Kasumi-1 (cell line): Measurements from ENCODE around the gene HYI.
"Not testable (repeated sequence)": the region's sequence is repeated elsewhere in the genome, so short reads cannot be mapped to it uniquely, and the experiment has no call there.

Source experiments
- DNase-seq, 2 experiments: peaks; one replicate each; lab custom pipeline; 2025; lab: John Stamatoyannopoulos, UW

The HYI gene

GRCh38 chr1:43427524-43427923, 26.2 kb downstream of the HYI start:
- DNase-seq = no peak

- no peak for DNase-seq
Measured at GRCh38 chr1:43426221-43426620, 27.5 kb downstream of the HYI start.

DNA sequence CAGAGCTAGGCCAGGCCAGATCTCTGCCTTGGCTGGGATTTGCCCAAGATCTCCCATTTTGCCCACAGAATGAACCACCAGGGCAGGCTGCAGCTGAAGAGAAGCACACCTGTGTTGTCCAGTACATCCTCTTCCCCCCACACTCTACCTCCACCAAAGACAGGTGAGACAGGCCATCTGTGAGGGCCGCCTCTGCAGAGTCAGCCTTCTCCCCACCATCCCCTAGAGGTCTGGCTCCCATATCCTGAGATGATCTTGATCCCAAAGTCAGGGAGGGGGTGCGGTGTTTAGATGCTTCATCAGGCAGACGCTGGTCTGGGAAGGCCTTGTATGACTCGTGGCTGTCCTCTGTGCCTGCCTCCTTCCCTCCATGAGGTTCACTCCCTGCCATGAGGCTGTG, 28.7 kb downstream of the HYI start:
- no peak for DNase-seq

GRCh38 chr1:43423672-43424550, 29.8 kb downstream of the HYI start:
- no peak for DNase-seq

DNA sequence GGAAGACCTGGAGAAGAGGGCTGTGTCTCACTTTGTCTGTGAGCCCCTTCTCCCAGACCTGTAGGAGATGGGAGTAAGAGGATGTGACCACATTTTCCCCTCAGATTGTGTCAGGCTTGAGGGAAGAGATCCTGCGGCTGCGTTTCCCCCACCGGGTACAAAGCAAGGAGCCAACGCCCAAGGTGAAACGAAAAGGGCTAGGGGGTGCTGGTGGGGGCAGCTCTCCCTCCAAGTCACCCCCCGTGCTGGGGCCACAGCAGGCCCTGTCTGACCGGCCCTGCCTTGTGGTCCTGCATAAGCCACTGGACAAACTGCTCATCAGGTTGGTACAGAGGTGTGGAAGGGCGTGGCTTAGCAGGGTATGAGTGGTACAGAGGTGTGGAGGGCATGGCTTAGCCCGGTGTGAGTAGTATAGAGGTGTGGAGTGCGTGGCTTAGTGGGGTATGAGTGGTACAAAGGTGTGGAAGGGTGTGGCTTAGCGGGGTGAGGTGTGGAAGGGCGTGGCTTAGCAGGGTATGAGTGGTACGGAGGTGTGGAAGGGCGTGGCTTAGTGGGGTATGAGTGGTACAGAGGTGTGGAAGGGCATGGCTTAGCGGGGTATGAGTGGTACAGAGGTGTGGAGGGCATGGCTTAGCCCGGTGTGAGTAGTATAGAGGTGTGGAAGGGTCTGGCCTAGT, 30.6 kb downstream of the HYI start:
- no peak for DNase-seq

GRCh38 chr1:43421976-43422750, 31.6 kb downstream of the HYI start:
- DNase-seq = no peak

DNA sequence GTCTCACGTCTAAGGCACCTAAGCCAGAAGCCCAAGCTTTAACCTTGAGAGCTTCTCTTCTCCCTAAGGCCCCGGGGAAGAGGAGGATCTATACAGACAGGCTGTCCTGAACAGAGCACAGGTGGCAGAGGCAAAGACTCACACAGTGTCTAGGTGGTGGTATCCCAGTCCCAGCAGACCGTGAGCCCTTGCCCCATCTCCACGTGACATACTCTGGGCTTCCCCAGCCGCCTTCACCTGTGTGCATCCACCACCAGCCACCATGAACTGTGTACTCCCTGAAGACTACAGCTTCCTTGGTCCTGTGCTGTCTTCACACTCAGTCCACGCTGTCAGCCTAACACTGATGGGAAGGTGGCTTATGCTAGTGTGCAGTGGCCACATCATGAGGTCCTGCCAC, 32.3 kb downstream of the HYI start:
- DNase-seq = no peak

DNA sequence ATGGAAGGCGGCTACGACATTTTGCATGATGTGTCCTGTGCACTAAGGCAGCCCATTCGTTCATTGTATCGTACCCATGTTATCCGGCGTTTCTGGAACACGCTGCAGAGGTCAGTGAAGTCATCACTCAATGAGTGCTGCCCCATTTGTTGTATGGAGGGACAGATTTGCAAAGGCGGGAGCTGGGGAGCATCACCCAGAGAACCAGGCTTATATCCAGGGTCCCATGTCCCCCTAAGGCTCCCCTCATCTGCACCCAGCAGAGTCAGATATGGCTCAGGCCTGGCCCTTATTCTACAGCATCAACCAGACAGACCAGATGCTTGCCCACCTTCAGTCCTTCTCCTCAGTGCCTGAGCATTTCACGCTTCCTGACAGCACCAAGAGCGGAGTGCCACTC, 32.9 kb downstream of the HYI start:
- no peak for DNase-seq

DNA sequence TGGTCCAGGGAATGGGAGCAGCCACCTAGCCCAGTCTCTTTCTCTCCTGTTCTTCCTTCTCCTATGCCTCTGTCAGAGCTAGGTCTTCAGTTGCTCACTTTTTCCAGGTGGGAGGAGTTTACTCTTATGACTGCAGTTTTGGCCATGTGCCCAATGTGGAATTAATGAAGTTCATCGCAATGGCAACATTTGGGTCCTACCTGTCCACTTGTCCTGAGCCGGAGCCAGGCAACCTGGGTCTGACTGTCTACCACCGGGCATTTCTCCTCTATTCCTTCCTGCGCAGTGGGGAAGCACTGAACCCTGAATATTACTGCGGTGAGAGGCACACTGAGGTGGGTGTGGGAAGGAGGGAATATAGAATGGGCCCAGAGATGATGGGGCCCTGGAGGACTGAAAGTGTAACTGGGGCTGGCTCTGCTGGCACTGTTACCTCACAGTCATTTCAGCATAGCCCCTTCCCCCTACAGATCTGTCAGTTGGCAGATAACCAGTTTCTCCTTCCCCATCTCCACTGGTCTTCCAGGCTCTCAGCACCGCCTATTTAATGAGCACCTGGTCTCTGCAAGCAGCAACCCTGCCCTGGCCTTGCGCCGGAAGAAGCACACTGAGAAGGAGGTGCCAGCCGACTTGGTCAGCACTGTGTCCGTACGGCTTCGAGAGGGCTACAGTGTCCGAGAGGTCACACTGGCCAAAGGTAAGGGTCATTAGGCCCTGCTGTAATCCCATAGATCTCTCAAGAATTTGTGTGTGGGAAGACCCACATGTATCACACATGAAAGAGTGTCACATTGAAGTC, 33.9 kb downstream of the HYI start:
- no peak for DNase-seq

DNA sequence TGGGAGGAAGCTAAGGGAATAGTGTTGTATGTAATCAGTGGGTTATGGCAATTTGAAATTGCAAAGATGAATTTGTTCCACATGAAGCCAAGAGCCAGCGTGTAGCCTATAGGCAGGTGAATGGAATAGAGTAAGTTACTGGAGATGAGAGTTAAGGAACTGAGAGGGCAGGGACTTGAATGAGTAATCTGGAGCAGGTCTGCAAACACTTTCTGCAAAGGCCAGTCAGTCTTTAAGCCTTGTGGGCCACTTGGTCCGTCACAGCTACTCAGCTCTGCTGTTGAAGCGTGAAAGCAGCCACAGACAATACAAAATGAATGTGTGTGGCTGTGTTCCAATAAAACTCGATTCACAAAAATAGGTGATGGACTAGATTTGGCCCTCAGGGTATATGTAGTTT, 34.9 kb downstream of the HYI start:
- DNase-seq = no peak

GRCh38 chr1:43415901-43416300, 37.8 kb downstream of the HYI start:
- DNase-seq = no peak

DNA sequence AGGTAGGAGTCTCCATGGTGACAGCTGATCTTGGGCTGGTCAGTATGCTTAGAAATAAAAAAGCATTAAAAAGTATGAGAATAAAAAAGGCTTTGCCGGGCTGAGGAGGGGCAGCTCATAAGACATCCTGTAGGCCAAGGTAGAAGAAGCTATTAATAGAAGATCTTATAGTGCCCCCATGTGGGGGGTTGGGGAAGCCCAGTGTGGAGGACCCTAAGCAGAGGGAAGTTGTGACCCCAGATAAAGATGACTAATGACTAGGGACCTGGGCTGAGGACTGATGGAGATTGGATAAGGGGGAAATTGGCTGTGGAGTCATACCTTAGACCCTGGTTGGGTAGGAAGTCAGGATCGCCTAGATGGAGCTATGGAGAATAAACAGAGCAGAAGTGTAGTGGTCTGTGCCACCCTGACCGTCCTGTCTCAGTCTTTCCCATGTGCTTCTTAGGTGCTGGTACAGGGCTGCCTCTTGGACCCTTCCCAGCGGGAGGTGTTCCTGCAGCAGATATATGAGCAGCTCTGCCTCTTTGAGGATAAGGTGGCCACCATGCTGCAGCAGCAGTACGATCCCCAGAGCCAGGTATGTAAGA, 39.0 kb downstream of the HYI start:
- DNase-seq = peak; percentile 71 to 82

GRCh38 chr1:43413426-43413825, 40.3 kb downstream of the HYI start:
- DNase-seq = not testable (repeated sequence)

DNA sequence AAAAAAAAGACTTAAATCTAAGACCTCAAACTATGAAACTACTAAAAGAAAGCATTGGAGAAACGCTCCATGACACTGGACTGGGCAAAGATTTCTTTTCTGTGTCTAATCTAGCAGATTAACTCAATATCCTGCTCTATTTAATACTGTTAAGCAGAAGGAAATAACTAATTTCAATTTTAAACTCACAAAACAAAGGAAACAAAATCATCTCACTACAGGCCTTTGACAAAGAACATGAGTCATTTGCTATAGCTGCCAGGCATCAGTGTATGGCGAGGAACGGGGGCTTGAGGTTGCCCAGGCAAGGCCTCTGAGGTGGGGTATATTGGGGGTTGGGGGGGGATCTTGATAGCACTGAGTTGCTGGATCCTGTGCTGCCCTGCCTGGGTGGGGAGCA, 43.2 kb downstream of the HYI start:
- no peak for DNase-seq

DNA sequence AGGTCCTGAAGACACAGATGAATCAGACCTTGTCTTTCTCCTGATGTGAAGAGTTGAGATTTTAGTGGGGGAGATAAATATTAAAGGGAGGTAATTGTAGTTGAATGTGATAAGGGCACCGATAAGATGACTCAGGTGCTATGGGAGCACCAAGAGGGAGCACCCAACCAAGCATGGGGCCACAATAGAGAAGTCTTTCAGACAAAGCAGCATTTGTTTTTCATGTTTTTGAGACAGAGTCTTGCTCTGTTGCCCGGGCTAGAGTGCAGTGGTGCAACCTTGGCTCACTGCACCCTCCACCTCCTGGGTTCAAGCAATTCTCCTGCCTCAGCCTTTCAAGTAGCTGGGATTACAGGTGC, 47.9 kb downstream of the HYI start:
- no peak for DNase-seq

GRCh38 chr1:43405219-43405875, 48.4 kb downstream of the HYI start:
- no peak for DNase-seq

DNA sequence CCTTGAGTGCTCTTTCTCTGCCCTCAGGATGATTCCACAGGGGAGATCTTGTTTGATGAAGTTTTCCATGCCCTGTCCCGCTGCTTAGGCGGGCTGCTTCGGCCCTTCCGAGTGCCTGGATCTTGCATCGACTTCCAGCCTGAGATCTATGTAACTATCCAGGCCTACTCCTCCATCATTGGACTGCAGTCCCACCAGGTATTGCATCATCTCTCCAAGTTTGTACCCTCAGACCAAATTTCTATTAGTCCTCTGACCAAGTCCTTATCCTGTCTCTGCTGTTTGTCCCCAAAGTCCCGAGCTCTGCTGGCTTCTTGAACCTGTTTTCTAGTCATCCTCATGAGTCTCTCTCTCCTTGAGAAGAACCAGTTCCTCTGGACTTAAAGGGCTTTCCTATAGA, 49.4 kb downstream of the HYI start:
- no peak for DNase-seq

GRCh38 chr1:43402089-43402865, 51.5 kb downstream of the HYI start:
- no peak for DNase-seq
